Heart left ventricle (tissue), 16 donors: ENCODE data around the gene IL1B. TPM values are rescaled to one million over a fixed set of nuclear protein-coding genes. Genes with fewer than 3 reads are reported as not detected.

Source experiments
- ATAC-seq, 4 donors: fragments of 200-7000 bp; cut with Tn5 transposase; one replicate each; pipeline ENCODE4 v1.9.1; 2020 to 2022; ENCODE audit warnings: moderate library complexity in 4 of 4, mild to moderate bottlenecking in 3 of 4, moderate number of reproducible peaks in 1 of 4
- DNase-seq, 5 donors: peaks; one replicate each; pipeline ENCODE4 v3.0.0-alpha.2; 2020
- H3K27ac ChIP-seq, 12 donors: fragments of 200-600 bp; sonication (generic) in 4 of 12; one replicate each; pipeline versions ENCODE4 v1.5.0 to v1.8.0; 2016 to 2022; ENCODE audit warnings: mild to moderate bottlenecking in 2 of 12
- H3K27me3 ChIP-seq, 9 donors: fragments of 200-600 bp; sonication (generic) in 2 of 9; one replicate each; pipeline versions ENCODE4 v1.5.1 to v1.8.0; 2016 to 2022; ENCODE audit warnings: mild to moderate bottlenecking in 3 of 9
- H3K36me3 ChIP-seq, 9 donors: fragments of 200-600 bp; sonication (generic) in 2 of 9; one replicate each; pipeline versions ENCODE4 v1.5.0 to v1.8.0; 2018 to 2022; ENCODE audit warnings: mild to moderate bottlenecking in 2 of 9
- H3K4me1 ChIP-seq, 12 donors: fragments of 200-600 bp; sonication (generic) in 4 of 12; one replicate each; pipeline versions ENCODE4 v1.5.0 to v1.8.0; 2016 to 2022; ENCODE audit warnings: mild to moderate bottlenecking in 3 of 12
- H3K4me3 ChIP-seq, 12 donors: fragments of 200-600 bp; sonication (generic) in 4 of 12; one replicate each; pipeline versions ENCODE4 v1.5.0 to v1.8.0; 2017 to 2022; ENCODE audit warnings: mild to moderate bottlenecking in 9 of 12, moderate library complexity in 4 of 12
- H3K9me3 ChIP-seq, 12 donors: fragments of 200-600 bp; sonication (generic) in 4 of 12; one replicate each; pipeline versions ENCODE4 v1.5.0 to v1.8.0; 2016 to 2022; ENCODE audit warnings: mild to moderate bottlenecking in 1 of 12
- POLR2A ChIP-seq, 2 donors: fragments of 450-650 bp; IDR thresholded peaks; one replicate each; pipeline ENCODE4 v1.6.1; 2017; ENCODE audit warnings: antibody characterized with exemption in 2 of 2, mild to moderate bottlenecking in 2 of 2, moderate library complexity in 2 of 2
- WGBS, 4 donors: extraction: QIAGEN DNeasy Blood & Tissue Kit in 2 of 4; methylation state at CpG; one replicate each; pipeline versions ENCODE4 v1.1.5 to v1.1.7; 2013 to 2018; 5-methylcytosine and 5-hydroxymethylcytosine counted together
- intact Hi-C, 10 donors: fragments of 100-400 bp; cut with DNase I; formaldehyde crosslinking; loops; one replicate each; pipeline versions ENCODE4 v1.11.1 to v1.14.2; 2022
- polyA plus RNA-seq, 2 donors: library from polyadenylated mRNA; stranded (reverse); fragments of 200-250 nt; gene quantifications; one replicate each; pipeline ENCODE4 v1.2.3, GENCODE V29; 2013
- total RNA-seq, 9 donors: library from RNA; depleted of rRNA in 2 of 9; stranded (reverse); fragments of >200 nt in 2 of 9; fragmentation: NEBNext Ultra II Directional in 3 of 9; extraction: Animal tissue kit (Norgen Biotek cat#: 25700) in 3 of 9; gene quantifications; one replicate each; pipeline versions ENCODE4 v1.1.0 to v1.2.4, GENCODE V29; 2016 to 2023
- TF ChIP-seq, protein P1 (sequence below), 12 donors: fragments of 200-600 bp; sonication (generic) in 4 of 12; IDR thresholded peaks; one replicate each; pipeline versions ENCODE4 v1.5.0 to v1.8.0; 2018 to 2022; ENCODE audit warnings: antibody characterized with exemption in 12 of 12, mild to moderate bottlenecking in 5 of 12
- donor health status: ischemic (EF 13 %, LVEDD 7.1; RV severe dilation, severe dysfunction).
- donor health status: healthy with polysubstance abuse.
- donor health status: DM: no; HTN: yes; CAD: no.
- donor health status: DM: no; HTN: no; CAD: no.
- donor health status: ischemic (EF 25% LVEDD 6.9; RV normal size, moderate dysfunction).
- donor health status: ischemic (EF 25% LVEDD 5.7; RV mildly dilated, moderate dysfunction).
- donor health status: healthy.
- donor health status: DM: yes; HTN: yes; CAD: no.
- donor health status: ischemic (EF 35%, LVEDD 5.7; RV mildly dilated, moderate dysfunction).
- donor health status: nonischemic (EF 11% LVEDD 7.7; RV severe dilation, severe dysfunction).
- donor health status: DM: yes; HTN: yes; CAD: no.
- donor health status: PGD.
- donor health status: ischemic (EF 29% LVEDD 5.4; RV normal size, mild dysfunction).
- donor health status: nonischemic (EF 23%, LVEDD 6.1; RV moderate dilation, normal function).

IL1B gene
- total and polyA plus RNA-seq, 11 donors: 0.27 to 12.3 (median 1.1) TPM; not detected in 4

- Histone ChIP-seq H3K27me3 (no peaks in the 10 kb centered on the region), H3K4me1 (peaks cover 0 to 6% (median 0%) of the 10 kb centered on the region in 12 donors), H3K4me3 (no peak overlapping the region), H3K36me3 (no peaks in the 10 kb centered on the region), H3K9me3 (peaks cover 0 to 5% (median 0%) of the 10 kb centered on the region in 12 donors), H3K27ac (no peak overlapping the region)
- no peak for ATAC-seq
- TF ChIP-seq POLR2A (IDR thresholded peaks at IDR 0.05): no peak
- intact Hi-C loops: no loop called here
- no peak for DNase-seq
- WGBS, 4 donors: 90 to 97% (median 91%) methylated on average over 5 of the region's 5 CpGs
Measured at GRCh38 chr2:112821142-112821541, 15.4 kb downstream of the IL1B start.

- TF ChIP-seq POLR2A (IDR thresholded peaks at IDR 0.05): no peak
- TF ChIP-seq, protein P1, sequence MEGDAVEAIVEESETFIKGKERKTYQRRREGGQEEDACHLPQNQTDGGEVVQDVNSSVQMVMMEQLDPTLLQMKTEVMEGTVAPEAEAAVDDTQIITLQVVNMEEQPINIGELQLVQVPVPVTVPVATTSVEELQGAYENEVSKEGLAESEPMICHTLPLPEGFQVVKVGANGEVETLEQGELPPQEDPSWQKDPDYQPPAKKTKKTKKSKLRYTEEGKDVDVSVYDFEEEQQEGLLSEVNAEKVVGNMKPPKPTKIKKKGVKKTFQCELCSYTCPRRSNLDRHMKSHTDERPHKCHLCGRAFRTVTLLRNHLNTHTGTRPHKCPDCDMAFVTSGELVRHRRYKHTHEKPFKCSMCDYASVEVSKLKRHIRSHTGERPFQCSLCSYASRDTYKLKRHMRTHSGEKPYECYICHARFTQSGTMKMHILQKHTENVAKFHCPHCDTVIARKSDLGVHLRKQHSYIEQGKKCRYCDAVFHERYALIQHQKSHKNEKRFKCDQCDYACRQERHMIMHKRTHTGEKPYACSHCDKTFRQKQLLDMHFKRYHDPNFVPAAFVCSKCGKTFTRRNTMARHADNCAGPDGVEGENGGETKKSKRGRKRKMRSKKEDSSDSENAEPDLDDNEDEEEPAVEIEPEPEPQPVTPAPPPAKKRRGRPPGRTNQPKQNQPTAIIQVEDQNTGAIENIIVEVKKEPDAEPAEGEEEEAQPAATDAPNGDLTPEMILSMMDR (IDR thresholded peaks at IDR 0.05): no peak
- H3K27ac ChIP-seq: no peak overlapping the region
- DNase-seq (no peak), ATAC-seq (no peak)
- no peaks in the 10 kb centered on the region for H3K36me3 ChIP-seq
- intact Hi-C loops: no loop called here
- H3K4me3 ChIP-seq: no peak overlapping the region
- peaks cover 0 to 6% (median 0%) of the 10 kb centered on the region in 12 donors for H3K4me1 ChIP-seq
- H3K9me3 ChIP-seq: peaks cover 0 to 5% (median 0%) of the 10 kb centered on the region in 12 donors
- no peaks in the 10 kb centered on the region for H3K27me3 ChIP-seq
Measured at GRCh38 chr2:112820343-112820742, 16.2 kb downstream of the IL1B start.

- Histone ChIP-seq H3K27me3 (no peaks in the 10 kb centered on the region), H3K4me1 (peaks cover 0 to 3% (median 0%) of the 10 kb centered on the region in 12 donors), H3K9me3 (peaks cover 0 to 5% (median 0%) of the 10 kb centered on the region in 12 donors), H3K4me3 (no peak overlapping the region), H3K27ac (no peak overlapping the region), H3K36me3 (no peaks in the 10 kb centered on the region)
- intact Hi-C loops: loop anchor here in 3 of 10 donors (5.0 to 10.0 kb wide), 2 partner anchors 52 to 54 kb away; partner anchors contain the start of gene CKAP2L (in 2 of the 3)
- no peak for TF ChIP-seq POLR2A (IDR thresholded peaks at IDR 0.05)
- TF ChIP-seq, protein P1 (IDR thresholded peaks at IDR 0.05): no peak
- 75 to 96% (median 85%) methylated on average over 7 of the region's 7 CpGs for WGBS, 4 donors
- ATAC-seq (no peak), DNase-seq (no peak)
Measured at GRCh38 chr2:112819081-112819480, 17.5 kb downstream of the IL1B start.

- H3K4me1 ChIP-seq: peaks cover 0 to 11% (median 4%) of the 10 kb centered on the region in 12 donors
- H3K9me3 ChIP-seq: peaks cover 0 to 5% (median 0%) of the 10 kb centered on the region in 12 donors
- DNase-seq (peak in 2 of 5 donors; percentile 24 to 39), ATAC-seq (peak in 1 of 4 donors; percentile 41)
- intact Hi-C loops: loop anchor here in 3 of 10 donors (5.0 to 10.0 kb wide), 2 partner anchors 51 to 53 kb away; partner anchors contain the start of gene CKAP2L (in 2 of the 3)
- no peaks in the 10 kb centered on the region for H3K36me3 ChIP-seq
- TF ChIP-seq POLR2A (IDR thresholded peaks at IDR 0.05): no peak
- TF ChIP-seq, protein P1 (IDR thresholded peaks at IDR 0.05): no peak
- H3K4me3 ChIP-seq: no peak overlapping the region
- no peak overlapping the region for H3K27ac ChIP-seq
- WGBS, 4 donors: 62 to 73% (median 64%) methylated on average over 3 of the region's 3 CpGs
- no peaks in the 10 kb centered on the region for H3K27me3 ChIP-seq
Measured at GRCh38 chr2:112818094-112818902, 18.3 kb downstream of the IL1B start.
